HG03280 (cell line): ENCODE results near the gene AMOTL2.

Source experiments
- ATAC-seq: cut with Tn5 transposase; IDR thresholded peaks from one replicate; pipeline ENCODE4 v1.9.1; 2021; ENCODE audit warnings: mild to moderate bottlenecking, moderate library complexity; ENCODE audit not compliant: unreplicated experiment

AMOTL2 gene

DNA sequence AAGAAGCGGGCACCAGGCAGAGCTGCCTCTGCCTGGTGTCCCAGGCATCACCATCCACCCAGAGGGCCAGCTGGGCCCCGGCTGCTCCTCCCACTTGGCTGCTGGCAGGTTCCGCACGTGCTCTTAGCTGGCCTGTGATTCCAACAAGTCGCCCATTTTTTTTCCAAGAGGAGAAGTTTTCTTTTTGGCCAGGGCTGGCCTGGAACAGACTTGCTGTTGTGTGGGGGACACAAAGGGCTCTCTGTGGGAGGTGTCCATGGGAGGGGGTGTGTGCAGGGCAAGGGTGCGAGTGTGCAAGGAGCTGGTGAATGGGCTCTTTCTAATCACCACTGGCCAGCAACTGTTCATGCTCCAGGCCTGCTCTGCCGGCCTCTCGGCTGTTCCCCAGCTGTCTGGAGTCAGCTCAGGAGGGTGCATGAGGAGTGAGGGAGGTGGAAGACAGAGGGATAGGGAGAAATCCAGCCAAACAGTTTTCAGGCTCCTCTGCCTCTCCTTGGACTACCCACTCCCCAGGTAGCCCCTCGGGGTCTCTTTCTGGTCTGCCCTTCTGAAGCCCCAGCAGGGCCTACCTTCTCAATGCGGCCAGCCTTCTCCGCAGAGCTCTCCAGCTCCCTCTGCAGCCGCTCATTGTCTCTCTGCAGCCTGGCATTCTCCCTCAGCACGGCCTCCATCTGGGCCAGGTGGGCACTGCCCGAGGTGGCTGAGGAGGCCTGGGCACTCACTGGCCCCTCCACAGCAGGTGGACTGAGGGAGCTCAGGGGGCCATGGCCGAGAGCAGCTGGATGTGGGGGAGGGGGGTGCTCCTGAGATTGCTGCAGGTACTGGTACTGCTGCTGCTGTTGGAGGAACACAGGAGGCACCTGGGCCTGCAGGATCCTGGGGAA is 7.1 kb downstream of the AMOTL2 start:
- no peak for ATAC-seq

DNA sequence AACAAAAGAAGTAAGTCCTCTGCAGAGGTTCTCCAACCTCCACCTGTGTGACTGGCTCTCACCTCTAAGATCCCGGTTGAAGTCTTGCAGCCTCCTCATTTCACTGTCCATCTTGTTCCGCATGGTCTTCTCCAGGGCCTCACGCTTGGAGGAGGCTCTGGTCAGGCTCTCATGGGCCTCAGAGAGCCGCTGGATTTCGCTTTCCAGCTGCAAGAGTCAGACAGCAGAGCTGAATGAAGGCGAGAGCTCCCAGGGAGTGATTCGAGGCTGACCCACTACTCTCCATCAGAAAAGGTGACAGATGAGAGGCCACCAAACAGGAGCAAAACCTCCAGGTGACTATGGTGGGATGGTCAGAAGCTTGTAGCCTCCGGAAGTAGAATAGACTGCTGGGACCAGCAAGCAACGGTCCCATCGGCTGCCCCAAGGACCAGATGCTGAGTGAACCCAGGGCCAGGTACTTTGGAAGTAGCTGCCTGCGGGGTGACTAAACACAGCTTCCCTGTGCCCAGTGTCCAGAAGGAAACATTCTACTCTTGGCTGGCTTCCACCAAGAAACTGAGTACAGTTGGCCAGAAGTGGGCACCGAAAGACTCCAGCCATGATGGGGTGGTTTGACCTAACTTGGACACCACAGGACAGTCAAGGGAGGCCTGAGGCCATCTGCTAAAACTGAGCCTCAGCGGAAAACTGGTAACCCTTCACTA is 7.9 kb downstream of the AMOTL2 start:
- ATAC-seq = no peak

DNA sequence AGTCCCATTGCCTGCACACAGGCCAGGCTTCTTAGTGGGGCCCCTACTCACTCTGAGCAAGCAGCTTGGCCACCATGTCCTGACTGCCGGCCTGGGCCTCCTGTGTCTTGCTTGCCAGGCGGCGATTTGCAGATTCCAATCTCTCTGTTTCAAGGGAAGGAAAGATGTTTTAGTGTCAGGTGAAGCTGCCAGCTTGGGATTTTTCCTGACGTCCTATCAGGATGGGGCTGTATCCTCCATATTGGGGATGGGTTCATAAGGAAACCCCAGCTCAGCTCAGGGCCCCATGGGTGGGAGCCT is 8.5 kb downstream of the AMOTL2 start:
- no peak for ATAC-seq

DNA sequence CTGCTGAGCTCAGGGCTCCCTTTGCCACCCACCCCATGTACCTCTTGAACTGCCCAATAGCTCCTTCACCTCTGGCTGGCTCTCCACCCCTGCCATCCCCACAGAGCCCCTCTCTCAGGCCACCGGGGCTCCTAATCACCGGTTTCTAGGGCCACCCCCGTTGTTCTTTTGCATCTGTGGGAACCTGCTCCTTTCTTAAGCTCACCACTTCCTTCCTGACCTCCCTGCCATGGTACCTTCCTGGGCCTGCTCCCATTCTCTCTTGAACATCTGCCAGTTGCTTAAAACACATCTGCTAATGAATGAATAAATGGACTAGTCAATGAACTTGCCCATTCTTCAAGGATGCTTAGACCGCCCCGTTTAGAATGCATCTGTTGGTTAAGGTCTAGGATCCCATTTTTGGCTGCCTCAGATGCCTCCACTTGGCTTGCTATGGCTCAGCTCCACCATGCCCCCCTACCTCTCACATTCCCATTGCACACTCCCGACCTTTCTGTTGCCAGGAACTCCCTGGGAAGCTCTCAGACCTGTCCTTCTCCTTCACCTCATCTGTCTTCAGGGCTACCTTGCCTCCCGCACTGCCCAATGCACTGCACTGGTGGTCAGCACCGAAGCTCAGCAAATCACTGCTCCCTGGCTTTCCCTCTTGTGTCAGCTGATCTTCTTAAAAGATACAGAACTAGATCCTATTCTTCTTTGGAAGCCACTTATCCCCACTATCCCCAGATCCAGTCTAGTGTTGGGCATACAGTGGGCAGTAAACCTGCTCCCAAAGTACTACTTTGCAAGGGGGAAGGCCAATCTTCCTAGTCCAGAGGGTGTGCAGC is 9.1 kb downstream of the AMOTL2 start:
- no peak for ATAC-seq

DNA sequence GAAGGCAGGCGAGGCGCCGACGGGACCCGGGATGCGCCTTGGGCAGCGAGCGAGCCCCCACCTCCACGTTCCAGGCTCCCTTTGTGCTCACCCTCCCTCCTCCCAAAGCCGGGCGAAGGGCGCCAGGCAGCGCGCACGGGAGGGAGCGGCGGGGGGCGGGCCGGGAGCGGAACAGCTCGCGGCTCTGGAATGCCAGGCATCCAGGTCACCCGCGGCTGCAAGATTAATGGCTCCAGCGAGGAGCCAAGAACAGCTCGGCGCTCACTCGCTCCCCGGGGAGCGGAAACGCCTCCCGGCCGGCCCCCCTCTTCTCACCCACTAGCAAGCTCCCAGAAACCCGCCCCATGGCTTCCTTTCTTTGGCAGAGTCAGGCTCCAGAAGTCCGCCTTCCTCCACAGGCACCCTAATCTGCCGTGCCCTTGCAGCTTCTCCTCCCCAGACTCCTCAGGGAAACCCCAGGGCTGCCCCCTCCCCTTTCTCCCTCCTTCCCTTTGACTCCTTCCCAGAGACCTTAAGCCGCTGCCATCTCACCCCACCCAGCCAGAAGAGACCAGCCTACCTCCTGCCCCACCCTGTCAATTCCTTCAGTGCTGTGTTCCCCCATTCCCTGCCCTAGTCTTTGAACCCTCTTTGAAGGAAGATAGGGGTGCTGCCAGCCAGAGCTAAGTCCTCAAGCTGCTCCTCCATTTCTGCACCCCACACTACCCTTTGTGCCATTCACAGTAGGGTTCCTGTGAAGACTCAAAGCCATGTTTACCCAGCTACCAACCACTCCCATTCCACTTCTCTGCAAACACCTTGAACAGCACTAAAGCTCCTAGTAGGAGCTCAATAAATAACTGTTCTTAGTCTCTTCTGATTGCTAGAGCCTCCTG is 9.9 kb downstream of the AMOTL2 start:
- no peak for ATAC-seq

DNA sequence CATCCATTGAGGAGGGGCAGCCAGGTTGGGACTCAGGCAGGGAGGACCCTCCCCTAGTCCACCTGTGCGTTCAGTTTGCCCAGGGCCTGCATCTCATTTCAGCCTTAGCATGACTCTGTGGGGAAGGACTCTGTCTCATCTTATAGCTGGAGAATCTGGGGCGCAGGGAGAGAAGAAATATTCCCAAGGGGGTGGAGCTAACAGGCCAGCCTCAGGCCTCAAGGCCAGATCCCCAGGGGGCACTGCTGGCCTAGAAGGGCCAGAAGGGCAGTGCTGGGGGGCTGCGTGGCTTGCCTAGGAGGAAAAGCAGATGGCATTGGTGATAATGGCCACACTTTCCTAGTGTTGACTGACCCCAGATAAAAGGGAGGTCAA is 10.9 kb downstream of the AMOTL2 start:
- no peak for ATAC-seq

DNA sequence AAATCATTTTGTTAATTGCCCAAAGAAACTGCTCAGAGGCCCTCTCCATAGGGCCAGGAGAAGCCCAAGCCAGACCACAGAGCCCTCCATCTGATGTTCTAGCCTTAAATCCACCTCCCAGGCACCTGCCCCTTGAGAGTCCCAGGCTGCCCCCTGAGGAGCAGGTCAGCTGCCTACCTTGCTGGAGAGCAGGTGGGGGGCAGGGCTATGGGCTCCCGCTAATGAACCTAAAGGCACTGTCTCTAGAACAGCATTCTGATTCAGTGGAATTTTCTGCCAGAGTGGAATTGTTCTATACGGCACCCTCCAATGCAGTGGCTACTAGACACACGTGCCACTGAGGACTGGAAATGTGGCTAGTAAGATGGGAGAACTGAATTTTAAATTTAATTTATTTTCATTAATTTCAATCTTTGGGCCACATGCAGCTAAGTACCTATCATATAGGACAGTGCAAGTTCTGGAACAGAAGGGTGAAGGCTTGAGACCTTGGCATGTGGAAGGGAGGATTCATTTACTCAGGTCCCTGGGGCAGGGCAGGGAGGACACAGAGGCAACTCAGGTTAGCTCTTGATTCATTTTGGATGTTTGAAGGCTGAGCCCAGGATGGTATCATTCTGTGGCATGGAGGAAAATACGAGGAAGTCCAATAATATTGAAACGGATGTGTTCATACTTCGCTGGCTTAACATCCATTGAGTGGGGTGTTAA is 11.4 kb downstream of the AMOTL2 start:
- no peak for ATAC-seq

DNA sequence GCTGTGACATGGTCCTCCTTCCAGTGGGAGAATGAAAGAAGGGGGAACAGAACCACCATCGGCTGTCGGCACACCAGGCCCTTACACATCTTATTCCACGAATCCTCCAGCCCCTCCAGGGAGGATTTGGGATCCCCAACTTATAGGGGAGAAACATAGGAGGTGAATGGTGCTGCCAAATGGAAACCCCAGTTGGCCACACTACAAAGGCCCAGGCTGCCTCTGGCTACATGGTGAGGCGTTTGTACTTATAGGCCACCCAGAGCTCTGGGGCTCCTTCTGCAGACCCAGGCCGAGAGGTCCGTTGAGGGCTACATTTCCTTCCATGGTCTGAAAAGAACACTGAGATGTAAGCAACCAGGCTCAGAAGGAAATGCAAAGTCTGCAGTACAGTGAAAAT is 12.0 kb downstream of the AMOTL2 start:
- ATAC-seq = no peak

DNA sequence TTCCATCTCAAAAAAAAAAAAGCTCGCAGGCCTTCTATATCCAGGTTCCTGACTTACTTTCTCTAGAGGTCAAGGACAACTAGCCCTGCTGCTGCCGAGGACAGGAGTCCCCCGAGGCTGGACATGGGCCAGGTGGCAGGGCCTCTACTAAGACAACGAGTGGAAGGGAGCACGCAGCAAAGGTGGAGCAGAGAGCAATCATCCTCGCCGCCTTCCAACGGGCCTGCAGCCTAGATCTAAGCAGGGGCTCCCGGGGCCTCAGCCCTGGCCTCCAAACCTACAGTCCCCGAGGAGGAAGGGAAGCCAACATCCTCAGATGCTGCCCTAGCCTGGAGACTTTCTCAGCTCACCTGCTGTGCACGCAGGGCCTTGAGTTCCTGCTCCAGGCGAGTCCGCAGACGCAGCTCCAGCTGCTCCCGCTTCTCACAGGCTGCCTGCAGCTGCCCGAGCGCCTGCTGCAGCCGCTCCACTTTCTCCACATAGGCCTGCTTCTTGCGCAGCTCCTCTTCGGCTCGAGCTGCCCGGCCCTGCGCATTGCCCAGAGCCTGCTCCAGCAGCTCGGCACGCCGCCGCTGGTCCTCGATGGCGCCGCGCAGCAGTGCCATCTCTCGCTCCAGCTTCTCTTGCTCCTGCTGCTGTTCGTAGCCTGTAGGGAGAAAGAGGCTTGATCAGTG is 12.9 kb downstream of the AMOTL2 start:
- ATAC-seq = no peak

DNA sequence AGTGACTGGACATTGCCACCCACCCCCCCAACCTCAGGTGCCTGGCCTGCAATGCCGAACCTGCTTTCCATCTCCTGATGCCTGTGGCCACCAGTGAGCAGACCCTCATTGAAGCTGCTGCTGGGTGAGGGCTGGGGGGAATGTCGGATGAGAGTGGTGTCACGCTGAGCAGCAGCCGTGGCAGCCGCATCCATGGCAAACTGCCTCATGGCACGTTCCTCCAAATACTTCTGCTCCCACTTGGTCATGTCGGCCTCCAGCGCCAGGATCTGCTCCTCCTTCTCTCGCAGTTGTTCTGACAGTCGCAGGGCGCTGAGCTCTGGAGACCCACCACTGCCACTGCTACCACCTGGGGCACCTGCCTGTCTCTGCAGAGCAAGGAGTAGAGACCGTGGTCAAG is 14.2 kb downstream of the AMOTL2 start:
- ATAC-seq = no peak

DNA sequence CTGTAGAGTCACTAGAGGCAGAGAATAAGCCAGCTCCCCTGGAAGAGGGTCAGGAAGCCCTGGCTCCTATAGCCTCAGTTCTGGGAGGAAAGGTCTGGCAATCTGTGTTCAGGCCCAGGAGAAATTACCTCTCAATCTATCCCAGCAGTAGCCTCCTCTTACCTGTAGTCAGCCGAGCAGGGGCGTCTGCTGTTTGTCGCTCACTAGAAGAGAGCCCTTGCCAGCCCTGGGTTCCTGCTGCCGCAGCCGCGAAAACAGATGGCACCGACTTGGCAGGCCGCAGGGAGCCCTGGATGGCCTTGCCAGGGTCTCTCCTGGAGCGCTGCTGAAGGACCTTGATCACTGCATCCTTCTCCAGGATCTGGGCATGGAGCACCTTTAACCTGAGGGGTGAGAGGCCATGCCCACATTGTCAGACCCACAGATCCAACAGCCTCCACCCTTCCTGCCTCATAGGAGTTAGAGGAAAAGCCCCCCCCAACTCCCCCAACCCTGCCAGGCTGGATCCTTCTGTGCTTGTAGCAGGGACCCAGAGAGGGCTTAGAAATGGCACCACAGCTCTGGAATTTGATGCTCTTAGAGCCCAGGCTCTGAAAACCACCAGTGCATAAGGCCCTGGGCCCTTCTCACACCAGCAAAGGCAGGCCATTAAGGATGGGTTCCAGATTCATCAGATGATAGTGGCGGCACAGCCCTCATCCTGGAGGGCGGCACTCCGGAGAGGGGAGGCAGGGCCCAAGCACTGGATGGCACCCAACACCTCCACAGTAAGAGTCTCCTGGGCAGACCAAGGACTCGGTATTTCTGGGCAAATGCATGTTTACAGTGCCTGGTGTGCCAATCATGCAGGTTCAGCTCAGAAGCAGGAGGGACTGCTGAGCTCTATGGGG is 14.9 kb downstream of the AMOTL2 start:
- no peak for ATAC-seq

DNA sequence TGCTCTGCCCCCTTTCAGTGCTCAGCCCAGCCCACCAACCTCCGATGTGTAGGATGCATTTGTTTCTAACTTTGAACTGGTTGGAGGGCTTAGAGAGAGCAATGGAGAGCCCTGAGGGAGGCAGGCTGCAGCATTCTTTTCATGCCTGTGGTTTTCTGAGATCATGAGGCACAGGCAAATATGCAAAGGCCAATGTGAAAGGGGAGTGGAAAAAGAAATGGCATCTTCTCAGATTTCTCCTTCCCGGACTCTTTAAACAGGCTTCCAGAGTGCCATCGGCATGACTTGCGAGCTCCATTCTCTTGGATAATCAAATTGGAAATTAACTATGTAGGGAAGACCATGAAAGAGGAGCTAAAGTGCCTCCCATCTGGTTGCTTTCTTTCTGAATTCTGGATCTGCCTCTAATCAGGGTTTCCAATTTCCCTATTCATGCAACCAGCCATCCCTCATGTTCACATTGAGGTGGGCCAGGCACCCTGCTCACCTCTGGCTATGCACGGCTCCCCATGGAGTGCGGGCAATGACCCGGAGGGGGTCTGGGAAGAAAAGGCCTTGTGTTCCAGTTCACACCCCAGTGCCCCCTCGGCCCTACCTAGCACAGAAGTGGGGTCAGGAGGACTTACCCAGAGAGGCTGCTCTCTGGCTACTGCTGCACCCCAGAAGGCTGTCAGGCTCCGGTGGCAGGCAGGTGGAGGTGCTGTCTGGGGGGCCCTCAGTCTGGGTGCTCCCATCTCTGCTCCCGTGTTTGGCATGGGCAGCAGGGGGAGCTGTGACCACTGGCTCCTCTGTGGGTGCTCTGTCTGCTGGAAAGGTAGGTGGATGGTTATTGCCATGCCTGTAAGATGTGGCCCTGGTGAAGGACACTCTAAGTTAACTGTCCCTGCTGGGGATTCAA is 16.1 kb downstream of the AMOTL2 start:
- ATAC-seq = no peak

DNA sequence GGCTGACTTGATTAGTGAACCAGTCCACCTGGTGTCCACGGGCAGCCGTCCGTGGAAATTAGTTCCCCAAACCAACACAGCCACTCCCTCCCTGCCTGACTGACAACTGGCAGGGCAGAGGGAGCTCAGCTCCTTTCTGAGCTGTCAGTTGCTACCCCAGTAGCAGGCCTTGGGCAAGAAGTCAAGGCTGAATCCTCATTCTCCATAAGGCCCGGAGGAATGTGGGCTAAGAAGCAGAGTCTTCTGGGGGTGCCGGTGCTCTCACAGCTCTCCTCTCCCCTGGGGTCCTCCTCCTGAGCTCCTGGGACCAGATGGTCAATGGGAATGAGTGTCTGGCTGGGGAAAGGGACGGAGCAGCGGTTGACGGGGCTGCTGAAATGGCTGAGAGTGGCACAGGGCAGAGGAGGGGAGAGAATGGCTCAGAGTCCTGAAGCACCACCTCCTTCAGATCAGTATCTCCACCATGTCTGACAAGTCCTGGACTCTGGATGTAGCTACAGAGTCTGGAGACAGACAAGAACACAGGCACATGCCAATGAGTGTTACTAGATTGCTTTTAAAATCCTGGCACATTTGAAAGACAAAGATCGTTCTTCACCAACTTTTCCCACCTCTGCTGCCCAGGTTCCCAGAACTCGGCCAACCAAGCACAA is 16.9 kb downstream of the AMOTL2 start:
- ATAC-seq = no peak

DNA sequence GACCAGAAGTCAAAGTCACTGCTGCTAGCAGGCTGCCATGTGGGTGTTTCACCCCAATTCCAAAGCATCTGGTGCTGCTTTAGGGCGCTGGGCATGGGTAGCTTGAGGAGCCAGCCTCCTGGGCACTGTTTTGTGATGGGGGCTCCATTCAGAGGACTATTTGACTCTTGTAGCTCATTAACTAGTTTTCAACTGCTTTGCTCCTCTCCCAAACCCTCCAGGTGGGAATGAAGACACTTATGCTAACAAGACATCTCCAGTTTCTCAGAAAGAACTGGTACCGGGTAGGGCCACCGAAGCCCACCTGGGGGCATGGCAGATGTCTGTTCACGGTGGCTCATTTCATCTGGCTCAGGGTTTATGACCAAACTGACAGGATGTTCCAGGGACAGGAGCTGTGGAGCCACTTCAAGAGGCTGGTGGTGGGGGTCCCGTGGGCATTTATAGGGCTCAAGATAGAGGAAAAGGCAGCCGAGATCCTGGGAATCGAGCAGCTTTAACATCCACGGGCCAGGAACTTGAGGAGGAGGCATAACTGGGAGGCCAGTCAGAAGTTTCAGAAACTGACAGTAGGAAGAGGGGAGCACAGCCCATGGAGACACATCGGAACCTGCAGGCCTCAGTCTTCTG is 17.7 kb downstream of the AMOTL2 start:
- no peak for ATAC-seq

DNA sequence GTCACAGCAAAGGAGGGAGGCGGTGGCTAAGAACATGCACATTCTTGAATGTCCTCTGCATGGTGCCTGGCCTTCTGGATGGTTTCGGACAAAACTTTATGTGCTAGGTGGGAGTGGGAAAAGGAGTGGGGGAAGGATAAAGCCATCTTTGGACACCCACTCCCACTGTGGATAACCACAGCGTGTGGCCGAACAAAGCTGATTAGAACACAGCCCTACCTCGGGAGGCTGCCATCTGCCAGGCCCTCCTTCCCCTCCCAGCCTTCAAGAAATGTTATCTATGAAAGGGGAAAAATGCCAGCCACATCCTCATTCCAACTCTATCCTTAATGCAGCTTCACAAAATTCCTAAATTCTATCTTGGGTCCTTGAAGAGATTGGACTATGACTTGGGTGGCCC is 18.8 kb downstream of the AMOTL2 start:
- ATAC-seq = no peak

DNA sequence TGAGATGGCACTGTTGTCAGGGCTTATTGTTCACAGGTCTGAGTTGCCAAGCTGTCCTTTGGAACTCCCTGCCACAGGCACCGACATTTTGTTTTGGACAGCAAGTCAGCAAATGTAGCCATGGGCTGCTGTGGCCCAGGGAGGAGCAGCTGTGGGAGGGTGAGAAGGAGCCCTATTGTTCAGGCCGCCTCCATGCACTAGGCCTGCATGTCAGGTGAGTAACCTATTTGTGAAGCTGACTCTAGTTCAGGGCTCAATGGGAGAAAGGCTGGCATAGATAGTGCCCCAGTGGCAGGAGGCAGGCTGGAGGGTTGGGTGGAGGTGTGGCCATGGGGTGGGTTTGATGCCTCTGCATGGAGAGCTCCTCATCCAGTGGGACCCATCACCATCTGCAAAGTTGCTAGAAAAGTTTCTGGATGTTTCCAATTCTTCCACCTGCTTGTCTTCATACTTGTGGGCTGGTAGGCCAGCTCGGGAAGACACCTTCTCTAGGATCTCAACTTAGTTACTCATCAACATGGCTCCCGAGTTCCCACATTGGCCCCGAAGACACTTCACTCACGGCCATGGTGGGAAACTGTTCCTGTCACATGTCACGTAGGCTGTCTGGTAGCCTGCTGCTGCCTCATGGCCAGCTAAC is 19.5 kb downstream of the AMOTL2 start:
- no peak for ATAC-seq
